Measurements from ENCODE around the gene TTC9B. TPM values are rescaled to one million over a fixed set of nuclear protein-coding genes. Genes with fewer than 3 reads are reported as not detected.
"Not testable (repeated sequence)": the region's sequence is repeated elsewhere in the genome, so short reads cannot be mapped to it uniquely, and the experiment has no call there.

The TTC9B gene
- total and polyA plus RNA-seq, 2 of the 8 experiments (the other 6 are each of a cell fraction or from before 2014, with no cell fraction given): 0.26 TPM; not detected in 1

GRCh38 chr19:40219029-40219428 is 845 bp upstream of the TTC9B start:
- WGBS, 2 experiments (ENCODE audit: extremely low coverage in 1 of 2, insufficient coverage in 1 of 2, insufficient read length in 1 of 2, insufficient replicate concordance in 2 of 2, low coverage in 1 of 2, low lambda C conversion rate in 2 of 2, missing lambda C conversion rate in 1 of 2): 86% methylated on average over 4 of the region's 4 CpGs; no CpG with 5 or more reads in 1 of the 2 experiments
- not testable (repeated sequence) for H3K4me2 ChIP-seq (ENCODE audit: insufficient read depth in 1 of 2, low read depth in 2 of 2, low read length in 2 of 2); FAIRE-seq

More at GRCh38 chr19:40219029-40219428, 845 bp upstream of the TTC9B start:
- H3K36me3 ChIP-seq (ENCODE audit: control insufficient read depth in 2 of 4, insufficient read depth in 4 of 4, low read length in 3 of 4); H3K9me3 ChIP-seq (ENCODE audit: insufficient read depth in 2 of 2, low read depth in 1 of 2, low read length in 1 of 2); H2BK120ac ChIP-seq (replicated peaks; ENCODE audit: low read depth, low read length); H3K4ac ChIP-seq (replicated peaks; ENCODE audit: insufficient read length, low read depth, low read length); H2AK5ac ChIP-seq (ENCODE audit: low read depth, low read length); H4K5ac ChIP-seq (ENCODE audit: insufficient read length, low read depth, low read length); DNase-seq (ENCODE audit: low read depth in 1 of 2, low spot score in 2 of 2); H3K27ac ChIP-seq (ENCODE audit: low read depth, low read length); H3K4me3 ChIP-seq (ENCODE audit: extremely low read depth in 1 of 4, insufficient read depth in 2 of 4, low read depth in 3 of 4, low read length in 4 of 4); H2BK15ac ChIP-seq (ENCODE audit: low read length); H3K79me2 ChIP-seq (ENCODE audit: control insufficient read depth in 1 of 2, insufficient read depth in 2 of 2, low read length in 2 of 2); H2BK20ac ChIP-seq (ENCODE audit: low read length); H4K91ac ChIP-seq (replicated peaks; ENCODE audit: insufficient read length, low read length); H3K23ac ChIP-seq (ENCODE audit: insufficient read length); H3K23me2 ChIP-seq (ENCODE audit: low read depth, low read length); H3K79me1 ChIP-seq (ENCODE audit: low read depth, low read length); H3K9ac ChIP-seq (replicated peaks in 1 of 4; ENCODE audit: extremely low read depth in 1 of 4, low read depth in 3 of 4, low read length in 3 of 4); H4K20me1 ChIP-seq (replicated peaks in 1 of 2; ENCODE audit: control insufficient read depth in 1 of 2, insufficient read depth in 2 of 2, low read length in 2 of 2); H3K18ac ChIP-seq (ENCODE audit: extremely low read depth, low read length); H2AFZ ChIP-seq (ENCODE audit: low read length); H2BK12ac ChIP-seq (ENCODE audit: low read depth, low read length); H2BK5ac ChIP-seq (ENCODE audit: low read depth, low read length); H3K14ac ChIP-seq (ENCODE audit: insufficient read length); H3K56ac ChIP-seq (replicated peaks; ENCODE audit: insufficient read length, low read depth, low read length); H4K8ac ChIP-seq (ENCODE audit: extremely low read depth, insufficient read depth, low read length): not testable (repeated sequence)
- ChIA-PET CTCF (ENCODE audit: partially characterized antibody) (interaction anchor here (0.6 to 4.5 kb wide), 16 partner anchors 9 to 305 kb away, joined by 3 to 32 read pairs (median 6); partner anchors contain the start of genes CCNP and MAP3K10), POLR2A (ENCODE audit: partially characterized antibody) (interaction anchor here (1.2 to 1.5 kb wide), 2 partner anchors 8 to 10 kb away, joined by 3 to 6 read pairs; partner anchors contain the start of gene CCNP)
- H3K27me3 ChIP-seq (replicated peaks in 1 of 4; ENCODE audit: control insufficient read depth in 3 of 4, extremely low read depth in 1 of 4, insufficient read depth in 3 of 4, low read length in 3 of 4): peaks cover 3 to 21% (median 16%) of the 10 kb centered on the region in 4 experiments
- H3K4me1 ChIP-seq (replicated peaks in 1 of 4; ENCODE audit: control insufficient read depth in 3 of 4, insufficient read depth in 4 of 4, low read length in 3 of 4): peaks cover 0 to 13% (median 7%) of the 10 kb centered on the region in 4 experiments; a peak in 5 of 7 replicates

Measured in H1 (cell line).